HT1080 (cell line): Measurements from ENCODE around the gene HDAC10. TPM values are rescaled to one million over a fixed set of nuclear protein-coding genes. Genes with fewer than 3 reads are reported as not detected.
"Not testable (repeated sequence)": the region's sequence is repeated elsewhere in the genome, so short reads cannot be mapped to it uniquely, and the experiment has no call there.

Experiments used
- DNase-seq: peaks from one replicate; pipeline ENCODE4 v3.0.0-alpha.2; 2015; ENCODE audit warnings: low read depth
- total RNA-seq: library from RNA; depleted of rRNA; stranded (reverse); fragments of >200 nt; shearing (Covaris generic); gene quantifications from 2 replicates; pipeline ENCODE4 v1.2.3, GENCODE V29; 2014; rRNA removed

The HDAC10 gene
- total RNA-seq, 1 experiment from 2014 or later = 14.5 TPM

GRCh38 chr22:50204998-50205397 is 46.1 kb downstream of the HDAC10 start:
- not testable (repeated sequence) for DNase-seq

DNA sequence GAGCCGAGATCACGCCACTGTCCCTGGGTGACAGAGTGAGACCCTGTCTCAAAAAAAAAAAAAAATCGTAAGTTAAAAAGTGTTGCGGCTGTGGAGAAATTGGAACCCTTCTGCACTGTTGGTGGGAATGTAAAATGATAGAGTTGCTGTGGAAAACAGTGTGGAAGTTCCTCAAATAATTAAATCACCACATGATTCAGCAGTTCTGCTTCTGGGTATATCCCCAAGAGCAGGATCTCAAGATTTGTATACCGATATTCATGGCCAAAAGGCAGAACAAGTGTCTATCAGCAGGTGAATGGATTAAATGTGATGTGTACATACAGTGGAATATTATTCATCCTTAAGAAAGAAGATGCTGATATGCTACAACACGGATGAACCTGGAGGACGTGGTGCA is 46.5 kb downstream of the HDAC10 start:
- DNase-seq = no peak

DNA sequence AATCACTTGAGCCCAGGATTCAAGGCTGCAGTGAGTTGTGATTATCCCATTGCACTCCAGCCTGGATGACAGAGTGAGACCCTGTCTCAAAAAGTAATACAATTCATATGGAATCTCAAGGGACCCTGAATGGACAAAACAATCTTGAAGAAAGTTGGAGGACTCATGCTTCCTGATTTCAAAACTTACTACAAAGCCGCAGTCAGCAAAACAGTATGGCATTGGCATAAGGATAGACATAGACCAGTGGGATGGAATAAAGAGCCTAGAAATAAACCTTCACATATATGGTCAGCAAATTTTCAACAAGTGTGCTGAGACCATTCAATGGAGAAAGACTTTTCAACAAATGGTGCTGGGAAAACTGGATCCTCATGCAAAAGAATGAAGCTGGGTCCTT is 47.8 kb downstream of the HDAC10 start:
- DNase-seq = no peak

DNA sequence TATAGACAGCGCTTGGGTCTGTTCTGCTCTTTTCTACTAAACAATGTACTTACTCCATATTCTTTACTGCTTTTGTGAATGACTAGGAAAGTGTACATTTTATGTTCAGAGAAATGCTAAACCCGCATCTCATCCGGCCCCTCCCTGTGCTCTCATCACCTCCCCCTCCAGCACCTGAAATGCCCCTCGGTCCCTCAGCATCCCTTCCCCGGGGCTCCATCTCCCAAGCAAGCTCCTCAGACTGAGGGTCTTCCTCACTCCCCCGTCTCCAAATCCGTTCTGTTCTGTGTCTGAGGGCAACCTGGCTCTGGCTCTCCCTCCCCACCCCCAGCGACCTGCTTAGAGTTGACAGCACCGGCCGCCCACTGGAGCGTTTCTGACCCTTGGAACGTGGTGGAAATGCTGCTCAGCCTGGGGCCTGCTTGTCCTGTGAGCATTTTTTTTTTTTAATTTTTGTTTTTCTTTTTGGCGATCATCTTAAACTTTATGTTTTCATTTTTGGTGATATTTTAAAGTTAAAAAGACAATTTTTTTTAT is 48.9 kb downstream of the HDAC10 start:
- no peak for DNase-seq

- no peak for DNase-seq
Observed at GRCh38 chr22:50201191-50202129, 49.6 kb downstream of the HDAC10 start.

GRCh38 chr22:50200461-50201190 is 50.4 kb downstream of the HDAC10 start, which contains the start of gene SELENOO:
TSS of gene SELENOO (plus strand) at chr22:50201011. CDS start at chr22:50201037, 26 bp downstream.
- peak; percentile 82 for DNase-seq

GRCh38 chr22:50199829-50200460 is 51.1 kb downstream of the HDAC10 start:
- no peak for DNase-seq

DNA sequence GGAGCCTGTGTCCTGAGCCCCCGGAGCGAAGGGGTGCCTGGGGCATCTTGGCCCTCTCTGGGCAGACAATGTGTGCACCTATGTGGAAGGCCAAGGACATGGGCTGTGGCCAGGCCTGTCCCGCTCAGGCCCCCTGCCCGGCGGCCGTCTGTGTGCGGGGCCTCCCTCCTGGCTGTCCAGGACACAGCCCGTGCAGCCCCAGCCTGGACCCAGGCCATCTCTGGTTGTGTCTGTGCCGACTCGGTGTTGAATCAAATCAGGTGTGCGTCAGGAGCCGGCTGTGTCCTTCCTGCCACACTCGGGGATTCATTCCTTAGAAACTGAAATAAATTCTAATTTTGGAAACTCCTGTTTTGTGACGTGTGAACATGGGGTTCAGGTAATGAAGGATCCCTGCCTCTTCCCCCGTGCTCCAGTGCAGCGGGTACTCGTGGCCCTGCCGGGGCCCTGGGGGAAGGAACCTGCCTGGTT is 51.8 kb downstream of the HDAC10 start:
- DNase-seq = no peak

- no peak for DNase-seq
Observed at GRCh38 chr22:50198624-50199017, 52.4 kb downstream of the HDAC10 start.

- DNase-seq = no peak
Observed at GRCh38 chr22:50197856-50198623, 53.0 kb downstream of the HDAC10 start.

DNA sequence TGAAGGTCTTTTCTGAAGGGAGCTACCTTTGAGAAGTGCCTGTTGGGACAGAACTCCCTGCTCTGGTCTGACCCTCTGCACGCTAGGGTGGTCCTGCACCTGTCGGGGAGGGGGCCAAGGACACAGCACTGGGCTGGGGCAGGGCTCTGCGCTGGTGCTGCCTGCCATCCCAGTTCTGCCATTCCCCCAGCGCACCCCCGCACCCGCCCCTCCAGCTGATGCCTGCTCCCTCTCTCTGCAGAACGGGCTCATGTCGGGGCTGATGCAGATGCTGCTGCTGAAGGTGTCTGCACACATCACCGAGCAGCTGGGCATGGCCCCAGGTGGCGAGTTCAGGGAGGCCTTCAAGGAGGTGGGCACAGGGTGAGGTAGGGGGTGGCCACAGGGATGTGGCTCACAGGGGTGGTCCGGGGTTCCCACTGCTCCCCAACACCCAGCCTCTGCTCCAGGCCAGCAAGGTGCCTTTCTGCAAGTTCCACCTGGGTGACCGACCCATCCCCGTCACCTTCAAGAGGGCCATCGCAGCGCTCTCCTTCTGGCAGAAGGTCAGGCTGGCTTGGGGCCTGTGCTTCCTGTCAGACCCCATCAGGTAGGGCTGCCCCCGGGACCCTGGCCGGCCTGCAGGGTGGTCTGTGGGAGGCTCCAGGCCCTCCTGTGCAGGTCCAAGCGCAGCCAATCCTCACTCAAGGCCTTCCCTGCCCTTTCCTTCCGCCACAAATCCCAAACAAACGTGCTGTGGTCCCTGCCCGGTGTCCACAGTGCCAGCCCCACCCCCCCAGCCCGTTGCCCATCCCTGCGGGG is 53.9 kb downstream of the HDAC10 start:
- no peak for DNase-seq

DNA sequence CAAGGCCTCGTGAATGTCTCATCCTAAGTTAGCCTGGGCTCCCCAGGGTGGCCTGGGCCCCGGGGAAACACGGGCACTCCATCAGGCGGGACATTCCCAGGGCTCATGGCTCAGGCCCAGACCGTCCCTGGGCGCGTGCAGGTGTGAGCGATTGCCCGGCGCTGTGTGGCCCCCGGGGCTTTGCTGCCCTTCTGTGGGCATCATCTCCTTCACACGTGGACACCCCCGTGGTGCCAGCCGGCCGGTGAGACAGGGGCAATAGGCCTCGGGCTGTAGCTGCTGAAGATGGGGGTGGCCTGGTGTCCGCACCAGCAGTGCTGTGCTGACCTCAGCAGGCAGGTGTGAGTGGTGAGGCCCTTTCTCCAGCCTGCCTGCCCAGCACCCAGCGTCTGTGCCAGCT is 54.8 kb downstream of the HDAC10 start:
- DNase-seq = no peak

Other genes with a start within 250 kb of the HDAC10 start
- gene IL17REL, start 238.5 kb downstream of the HDAC10 start, total RNA-seq = not detected in 2 replicates
- not detected in 2 replicates for gene TTLL8, start 193.0 kb downstream of the HDAC10 start, total RNA-seq
- 0.10 TPM in 1 of 2 replicates, not detected in the other for gene MLC1, start 165.8 kb downstream of the HDAC10 start, total RNA-seq
- not detected in 2 replicates for gene MOV10L1, start 161.3 kb downstream of the HDAC10 start, total RNA-seq
- 1.4 and 1.6 TPM in 2 replicates for gene PANX2, start 80.5 kb downstream of the HDAC10 start, total RNA-seq
- gene TRABD, start 65.4 kb downstream of the HDAC10 start, total RNA-seq = 45.0 and 50.9 TPM in 2 replicates
- 44.5 and 49.1 TPM in 2 replicates for gene SELENOO, start 50.3 kb downstream of the HDAC10 start, total RNA-seq
- gene TUBGCP6, start 6.2 kb downstream of the HDAC10 start, total RNA-seq = 13.1 and 14.2 TPM in 2 replicates
- gene MAPK12, start 10.4 kb upstream of the HDAC10 start, total RNA-seq = 50.1 and 50.6 TPM in 2 replicates
- 12.6 and 18.0 TPM in 2 replicates for gene MAPK11, start 19.1 kb upstream of the HDAC10 start, total RNA-seq
- gene PLXNB2, start 56.4 kb upstream of the HDAC10 start, total RNA-seq = 73.4 and 84.1 TPM in 2 replicates
- 0.13 and 0.31 TPM in 2 replicates for gene DENND6B, start 75.7 kb upstream of the HDAC10 start, total RNA-seq
- gene PPP6R2, start 92.1 kb upstream of the HDAC10 start, total RNA-seq = 40.0 and 44.6 TPM in 2 replicates
- 65.2 and 76.2 TPM in 2 replicates for gene SBF1, start 223.8 kb upstream of the HDAC10 start, total RNA-seq
- gene ADM2, start 230.3 kb upstream of the HDAC10 start, total RNA-seq = 0.67 and 0.79 TPM in 2 replicates
- 0.13 TPM in 1 of 2 replicates, not detected in the other for gene MIOX, start 235.6 kb upstream of the HDAC10 start, total RNA-seq